Activated CD4-positive, alpha-beta T cell treated with anti-CD3 and anti-CD28 coated beads, Interleukin-2, amount 50 U/mL, for 1 hour (primary cell): Measurements from ENCODE around the gene VWA5B1.

Experiments used
- DNase-seq: peaks from one replicate; pipeline ENCODE4 v3.0.0-alpha.2; 2020

VWA5B1 gene

GRCh38 chr1:20399196-20399595 lies 108.5 kb downstream of the VWA5B1 start:
- DNase-seq = no peak

GRCh38 chr1:20399606-20400180 lies 109.0 kb downstream of the VWA5B1 start:
- DNase-seq = no peak

GRCh38 chr1:20400341-20401177 lies 109.9 kb downstream of the VWA5B1 start:
- no peak for DNase-seq

GRCh38 chr1:20401405-20402010 lies 110.8 kb downstream of the VWA5B1 start:
- DNase-seq = no peak

- no peak for DNase-seq
Measured at GRCh38 chr1:20402585-20403422, 112.1 kb downstream of the VWA5B1 start.

GRCh38 chr1:20403423-20404145 lies 112.9 kb downstream of the VWA5B1 start:
- DNase-seq = no peak

- no peak for DNase-seq
Measured at GRCh38 chr1:20404466-20404865, 113.8 kb downstream of the VWA5B1 start.
